Pons (tissue), 1 donor: ENCODE results near the gene SLC25A25.

ENCODE experiments used
- DNase-seq: peaks from one replicate; pipeline ENCODE4 v3.0.0-alpha.2; 2016; ENCODE audit warnings: low spot score

The SLC25A25 gene

GRCh38 chr9:128096616-128097536 is 28.8 kb downstream of the SLC25A25 start:
- no peak for DNase-seq

GRCh38 chr9:128097543-128098296 is 29.7 kb downstream of the SLC25A25 start:
- no peak for DNase-seq

DNA sequence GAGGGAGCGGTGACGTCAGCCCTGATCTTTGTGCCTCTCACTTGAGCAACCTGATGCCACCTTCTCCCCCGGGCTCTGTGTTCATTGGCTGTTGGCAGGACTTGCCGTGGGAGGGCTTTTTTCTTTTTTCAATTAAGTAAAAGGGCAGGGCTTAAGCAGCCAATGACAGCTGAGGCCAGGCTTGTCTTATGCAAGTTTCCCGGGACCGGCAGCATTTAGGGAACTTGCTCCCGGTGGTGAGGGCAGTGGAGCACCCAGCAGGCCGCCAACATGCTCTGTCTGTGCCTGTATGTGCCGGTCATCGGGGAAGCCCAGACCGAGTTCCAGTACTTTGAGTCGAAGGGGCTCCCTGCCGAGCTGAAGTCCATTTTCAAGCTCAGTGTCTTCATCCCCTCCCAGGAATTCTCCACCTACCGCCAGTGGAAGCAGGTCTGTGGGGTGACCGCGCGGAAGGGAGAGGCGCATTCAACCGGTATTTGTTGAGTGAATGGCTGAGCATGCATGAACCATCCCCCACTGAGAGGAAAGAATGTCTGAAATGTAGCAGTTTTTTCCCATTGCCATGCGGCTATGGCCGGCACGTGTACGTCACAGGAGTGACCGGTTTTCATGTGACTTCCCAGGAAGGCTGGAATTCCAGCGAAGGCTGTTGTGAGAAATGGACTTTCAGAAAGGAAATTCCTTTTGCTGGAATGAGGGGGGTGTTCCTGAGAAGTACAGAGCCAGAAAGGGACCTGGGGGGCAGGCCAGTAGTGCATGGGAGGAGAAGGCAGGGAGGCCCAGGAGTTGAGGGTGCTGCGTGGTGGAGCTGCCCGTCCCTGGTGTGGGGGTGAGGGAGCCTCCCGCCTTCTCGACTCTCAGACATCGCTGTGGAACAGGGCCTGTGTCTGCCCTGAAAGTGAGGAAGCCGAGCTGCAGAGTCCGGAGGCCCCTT is 30.5 kb downstream of the SLC25A25 start:
- peak; percentile 84 for DNase-seq

DNA sequence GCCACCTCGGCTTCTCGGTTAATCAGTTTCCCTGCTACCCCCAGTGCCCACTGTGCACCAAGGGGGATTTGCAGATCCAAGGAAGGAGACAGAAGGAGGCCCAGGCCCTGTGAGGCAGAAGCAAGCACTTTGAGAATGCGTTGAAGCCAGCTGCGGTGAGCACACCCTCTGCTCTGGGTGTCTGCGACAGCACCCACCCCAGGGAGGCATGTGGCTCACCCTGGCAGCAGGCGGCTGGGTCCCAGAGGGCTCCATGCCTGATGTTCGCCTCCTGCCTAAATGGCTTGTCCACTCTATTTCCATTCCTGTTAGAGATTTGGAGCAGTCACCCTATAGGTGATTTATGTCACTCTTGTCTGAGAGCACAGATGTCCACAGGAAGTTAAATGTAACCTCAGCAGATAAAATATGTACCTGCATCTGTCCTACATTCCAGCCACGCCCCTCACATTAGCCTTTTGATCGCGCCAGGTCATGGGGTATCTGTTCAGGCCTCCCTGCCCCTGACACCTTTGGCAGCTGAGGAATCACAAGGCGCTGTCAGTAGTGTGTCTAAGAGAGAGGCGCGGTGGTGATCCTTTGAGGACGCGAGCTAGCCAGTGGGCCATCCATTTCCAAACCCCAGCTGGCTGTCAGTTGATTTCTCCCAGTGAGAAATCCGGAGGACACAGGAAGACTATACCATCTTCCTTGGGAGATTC is 31.3 kb downstream of the SLC25A25 start:
- no peak for DNase-seq

DNA sequence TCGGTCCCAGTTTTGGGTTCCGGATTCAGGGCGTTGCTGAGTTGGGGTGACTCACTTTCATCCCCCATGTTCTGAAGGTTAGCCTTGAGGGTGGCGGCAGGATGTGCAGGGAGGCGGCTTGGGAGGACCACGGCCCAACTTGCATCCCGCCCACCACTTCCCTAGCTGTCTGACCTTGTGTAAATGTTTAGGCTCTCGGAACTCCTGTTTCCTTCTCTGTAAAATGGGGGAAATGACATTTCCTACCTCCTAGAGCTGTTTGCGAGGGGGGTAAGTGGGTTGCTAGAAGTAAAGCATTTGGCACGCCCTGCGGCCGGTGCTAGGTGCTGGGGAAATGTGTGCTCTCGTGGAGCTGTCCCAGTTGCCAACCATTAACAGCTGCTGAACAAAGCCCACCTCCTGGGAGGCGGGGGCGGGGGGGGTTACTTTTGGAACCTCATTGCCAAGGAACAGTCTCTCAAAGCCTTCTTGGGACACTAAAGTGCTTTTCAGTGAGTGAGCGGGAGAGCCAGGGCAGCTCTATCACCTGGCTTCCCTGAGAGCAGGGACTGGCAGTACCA is 32.0 kb downstream of the SLC25A25 start:
- DNase-seq = no peak

GRCh38 chr9:128100581-128100980 is 32.5 kb downstream of the SLC25A25 start:
- no peak for DNase-seq

- DNase-seq = no peak
These were observed 33.2 kb downstream of the SLC25A25 start for GRCh38 chr9:128101231-128101661.

GRCh38 chr9:128101690-128102089 is 33.7 kb downstream of the SLC25A25 start:
- no peak for DNase-seq

DNA sequence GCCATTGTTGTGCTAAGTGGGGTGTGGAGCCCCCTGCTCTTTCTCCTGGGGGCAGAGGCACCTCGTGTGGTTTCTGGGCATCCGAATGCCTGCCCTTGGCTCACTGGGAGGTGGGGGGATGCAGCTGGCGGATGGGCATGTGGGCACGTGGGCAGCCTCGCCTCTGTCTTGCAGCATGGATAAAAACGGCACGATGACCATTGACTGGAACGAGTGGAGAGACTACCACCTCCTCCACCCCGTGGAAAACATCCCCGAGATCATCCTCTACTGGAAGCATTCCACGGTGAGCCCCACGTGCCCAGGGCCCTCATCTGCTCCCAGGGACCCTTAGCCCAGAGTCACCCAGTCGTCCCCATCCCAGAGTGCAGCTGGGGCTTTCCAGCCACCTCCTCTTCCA is 34.2 kb downstream of the SLC25A25 start:
- no peak for DNase-seq

DNA sequence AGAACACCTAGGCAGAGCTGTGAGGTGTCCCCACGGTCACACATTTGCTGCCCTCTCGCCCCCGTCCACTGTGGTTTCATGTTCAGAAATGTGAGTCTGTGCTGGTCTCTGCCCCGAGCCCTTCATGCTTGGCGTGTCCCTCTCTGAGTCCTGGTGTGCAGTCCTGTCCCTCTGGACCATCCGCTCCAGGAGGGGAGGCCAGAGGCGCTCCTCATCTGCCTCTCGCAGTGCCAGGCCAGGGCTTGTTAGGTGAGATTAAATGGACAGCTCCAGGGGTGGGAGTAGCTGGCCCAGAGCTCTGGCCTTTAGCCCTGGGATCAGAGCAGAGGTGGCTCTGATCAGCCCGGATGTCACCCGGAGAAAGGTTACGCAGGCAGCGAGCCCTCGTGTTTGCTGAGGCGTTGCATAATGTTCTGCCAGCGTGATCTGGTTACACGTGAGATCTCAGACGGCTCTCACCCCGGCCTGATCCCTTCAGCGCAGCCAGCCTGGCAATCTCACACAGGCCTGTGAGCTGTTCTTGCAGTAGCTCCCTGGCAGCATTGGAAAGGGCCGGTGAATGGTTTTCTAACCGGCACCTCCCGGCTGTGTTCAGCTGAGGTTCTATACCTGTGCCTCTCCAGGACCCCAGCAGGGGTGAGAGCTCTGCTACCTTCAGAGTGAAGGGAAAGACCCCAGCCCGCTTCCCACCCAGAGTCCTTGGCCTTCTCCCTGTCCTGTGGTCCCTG is 35.0 kb downstream of the SLC25A25 start:
- DNase-seq = no peak

DNA sequence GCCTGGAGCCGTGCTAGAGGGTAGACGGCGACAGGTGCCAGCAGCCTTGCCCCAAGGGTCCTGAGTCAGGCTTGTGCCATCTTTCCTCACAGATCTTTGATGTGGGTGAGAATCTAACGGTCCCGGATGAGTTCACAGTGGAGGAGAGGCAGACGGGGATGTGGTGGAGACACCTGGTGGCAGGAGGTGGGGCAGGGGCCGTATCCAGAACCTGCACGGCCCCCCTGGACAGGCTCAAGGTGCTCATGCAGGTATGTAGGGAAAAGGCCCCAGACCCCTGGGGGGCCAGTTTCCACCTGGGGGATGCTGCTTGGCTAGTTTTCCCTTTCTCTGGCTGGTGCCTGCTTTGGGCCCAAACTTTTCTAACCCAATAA is 35.5 kb downstream of the SLC25A25 start:
- DNase-seq = no peak

DNA sequence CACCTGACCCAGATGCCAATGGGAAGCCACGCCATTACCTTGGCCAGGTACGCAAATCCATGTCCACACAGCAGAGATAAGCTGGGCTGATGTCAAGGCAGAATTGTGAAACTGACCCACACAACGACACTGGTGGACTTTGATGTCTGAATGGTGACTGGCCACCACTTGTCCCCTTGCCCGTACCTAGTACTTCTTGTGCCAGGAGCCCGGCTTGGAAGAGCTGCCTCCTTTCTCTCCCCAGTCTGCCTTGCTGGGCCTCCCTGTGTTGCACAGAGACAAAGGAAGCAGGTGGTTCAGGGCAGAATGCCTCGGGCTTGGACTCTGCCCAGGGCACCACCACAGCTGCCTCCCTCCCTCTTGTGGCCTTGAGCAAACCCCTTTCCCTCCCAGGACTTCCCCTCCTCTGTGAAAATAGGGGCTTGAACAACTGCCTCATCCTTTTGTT is 36.2 kb downstream of the SLC25A25 start:
- DNase-seq = no peak

DNA sequence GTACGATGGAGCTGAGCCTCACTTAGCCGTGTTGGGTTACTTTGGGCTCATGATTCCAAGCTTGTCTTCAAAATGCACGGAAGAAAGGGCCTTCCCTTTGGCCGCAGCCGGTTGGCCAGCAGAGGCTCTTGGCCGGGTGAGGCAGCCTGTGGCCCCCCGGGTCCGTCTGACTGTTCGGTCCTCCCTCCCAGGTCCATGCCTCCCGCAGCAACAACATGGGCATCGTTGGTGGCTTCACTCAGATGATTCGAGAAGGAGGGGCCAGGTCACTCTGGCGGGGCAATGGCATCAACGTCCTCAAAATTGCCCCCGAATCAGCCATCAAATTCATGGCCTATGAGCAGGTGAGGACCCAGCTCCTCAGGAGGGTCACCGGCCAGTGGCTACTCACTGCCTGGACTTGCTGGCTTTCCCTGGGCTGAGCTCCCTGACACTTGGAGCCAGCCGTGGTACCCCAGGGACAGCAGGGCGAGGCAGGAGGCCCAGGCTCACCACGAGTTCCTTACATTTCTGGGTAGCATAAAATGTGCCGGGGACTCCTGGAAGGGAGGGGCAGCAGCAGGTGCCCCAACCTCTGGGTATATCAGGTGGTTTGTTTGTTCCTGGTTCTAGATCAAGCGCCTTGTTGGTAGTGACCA is 37.6 kb downstream of the SLC25A25 start:
- no peak for DNase-seq

GRCh38 chr9:128106181-128106939 is 38.3 kb downstream of the SLC25A25 start:
- DNase-seq = no peak

GRCh38 chr9:128106940-128107467 is 39.0 kb downstream of the SLC25A25 start:
- DNase-seq = no peak

DNA sequence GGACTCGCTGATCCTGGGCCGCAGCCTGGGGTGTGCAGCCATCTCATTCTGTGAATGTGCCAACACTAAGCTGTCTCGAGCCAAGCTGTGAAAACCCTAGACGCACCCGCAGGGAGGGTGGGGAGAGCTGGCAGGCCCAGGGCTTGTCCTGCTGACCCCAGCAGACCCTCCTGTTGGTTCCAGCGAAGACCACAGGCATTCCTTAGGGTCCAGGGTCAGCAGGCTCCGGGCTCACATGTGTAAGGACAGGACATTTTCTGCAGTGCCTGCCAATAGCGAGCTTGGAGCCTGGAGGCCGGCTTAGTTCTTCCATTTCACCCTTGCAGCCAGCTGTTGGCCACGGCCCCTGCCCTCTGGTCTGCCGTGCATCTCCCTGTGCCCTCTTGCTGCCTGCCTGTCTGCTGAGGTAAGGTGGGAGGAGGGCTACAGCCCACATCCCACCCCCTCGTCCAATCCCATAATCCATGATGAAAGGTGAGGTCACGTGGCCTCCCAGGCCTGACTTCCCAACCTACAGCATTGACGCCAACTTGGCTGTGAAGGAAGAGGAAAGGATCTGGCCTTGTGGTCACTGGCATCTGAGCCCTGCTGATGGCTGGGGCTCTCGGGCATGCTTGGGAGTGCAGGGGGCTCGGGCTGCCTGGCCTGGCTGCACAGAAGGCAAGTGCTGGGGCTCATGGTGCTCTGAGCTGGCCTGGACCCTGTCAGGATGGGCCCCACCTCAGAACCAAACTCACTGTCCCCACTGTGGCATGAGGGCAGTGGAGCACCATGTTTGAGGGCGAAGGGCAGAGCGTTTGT is 39.6 kb downstream of the SLC25A25 start:
- DNase-seq = no peak

GRCh38 chr9:128108269-128109049 is 40.4 kb downstream of the SLC25A25 start:
- DNase-seq = no peak
